ENCODE results near the gene UMODL1. TPM values are rescaled to one million over a fixed set of nuclear protein-coding genes. Genes with fewer than 3 reads are reported as not detected.

UMODL1 gene
- total and polyA plus RNA-seq, 2 donors = 1.4 to 1.7 TPM

- Histone ChIP-seq H3K27ac (ENCODE audit: low read depth in 1 of 2, low read length in 1 of 2) (no peak overlapping the region), H3K4me1 (ENCODE audit: control insufficient read depth in 2 of 2, insufficient read depth in 2 of 2, low read length in 2 of 2) (peaks cover 17 to 72% of the 10 kb centered on the region in 2 donors), H3K4me3 (ENCODE audit: low read length in 2 of 2) (no peak overlapping the region), H3K27me3 (ENCODE audit: control insufficient read depth in 2 of 2, insufficient read depth in 1 of 2, low read length in 1 of 2) (no peaks in the 10 kb centered on the region), H3K9me3 (ENCODE audit: control insufficient read depth in 2 of 2, insufficient read depth in 1 of 2, low read length in 1 of 2) (peaks cover 0 to 4% of the 10 kb centered on the region in 2 donors), H3K36me3 (ENCODE audit: control insufficient read depth in 2 of 2, insufficient read depth in 2 of 2, low read length in 1 of 2) (no peaks in the 10 kb centered on the region)
- 94% methylated on average over 20 of the region's 20 CpGs for WGBS
- no peak for DNase-seq (ENCODE audit: low read depth in 6 of 9, low spot score in 9 of 9)
Observed at GRCh38 chr21:42156690-42157605, 85.8 kb downstream of the UMODL1 start.

- Histone ChIP-seq H3K27me3 (ENCODE audit: control insufficient read depth in 2 of 2, insufficient read depth in 1 of 2, low read length in 1 of 2) (no peaks in the 10 kb centered on the region), H3K9me3 (ENCODE audit: control insufficient read depth in 2 of 2, insufficient read depth in 1 of 2, low read length in 1 of 2) (peaks cover 1 to 4% of the 10 kb centered on the region in 2 donors), H3K27ac (ENCODE audit: low read depth in 1 of 2, low read length in 1 of 2) (no peak overlapping the region), H3K4me1 (ENCODE audit: control insufficient read depth in 2 of 2, insufficient read depth in 2 of 2, low read length in 2 of 2) (peaks cover 17 to 72% of the 10 kb centered on the region in 2 donors), H3K4me3 (ENCODE audit: low read length in 2 of 2) (no peak overlapping the region), H3K36me3 (ENCODE audit: control insufficient read depth in 2 of 2, insufficient read depth in 2 of 2, low read length in 1 of 2) (no peaks in the 10 kb centered on the region)
- no peak for DNase-seq (ENCODE audit: low read depth in 6 of 9, low spot score in 9 of 9)
- 87% methylated on average over 11 of the region's 11 CpGs for WGBS
Observed at GRCh38 chr21:42157606-42158310, 86.6 kb downstream of the UMODL1 start.

GRCh38 chr21:42158846-42159245, 87.7 kb downstream of the UMODL1 start:
- WGBS = 96% methylated on average over 8 of the region's 8 CpGs
- no peaks in the 10 kb centered on the region for H3K27me3 ChIP-seq (ENCODE audit: control insufficient read depth in 2 of 2, insufficient read depth in 1 of 2, low read length in 1 of 2)
- H3K27ac ChIP-seq (ENCODE audit: low read depth in 1 of 2, low read length in 1 of 2) = no peak overlapping the region
- no peaks in the 10 kb centered on the region for H3K36me3 ChIP-seq (ENCODE audit: control insufficient read depth in 2 of 2, insufficient read depth in 2 of 2, low read length in 1 of 2)
- no peak overlapping the region for H3K4me3 ChIP-seq (ENCODE audit: low read length in 2 of 2)
- H3K4me1 ChIP-seq (ENCODE audit: control insufficient read depth in 2 of 2, insufficient read depth in 2 of 2, low read length in 2 of 2) = peaks cover 17 to 64% of the 10 kb centered on the region in 2 donors
- peaks cover 1 to 4% of the 10 kb centered on the region in 2 donors for H3K9me3 ChIP-seq (ENCODE audit: control insufficient read depth in 2 of 2, insufficient read depth in 1 of 2, low read length in 1 of 2)
- DNase-seq (ENCODE audit: low read depth in 6 of 9, low spot score in 9 of 9) = no peak

GRCh38 chr21:42159560-42160110, 88.5 kb downstream of the UMODL1 start:
- Histone ChIP-seq H3K27me3 (ENCODE audit: control insufficient read depth in 2 of 2, insufficient read depth in 1 of 2, low read length in 1 of 2) (no peaks in the 10 kb centered on the region), H3K27ac (ENCODE audit: low read depth in 1 of 2, low read length in 1 of 2) (no peak overlapping the region), H3K4me1 (ENCODE audit: control insufficient read depth in 2 of 2, insufficient read depth in 2 of 2, low read length in 2 of 2) (peaks cover 17 to 56% of the 10 kb centered on the region in 2 donors), H3K4me3 (ENCODE audit: low read length in 2 of 2) (no peak overlapping the region), H3K36me3 (ENCODE audit: control insufficient read depth in 2 of 2, insufficient read depth in 2 of 2, low read length in 1 of 2) (no peaks in the 10 kb centered on the region), H3K9me3 (ENCODE audit: control insufficient read depth in 2 of 2, insufficient read depth in 1 of 2, low read length in 1 of 2) (peaks cover 1 to 4% of the 10 kb centered on the region in 2 donors)
- no peak for DNase-seq (ENCODE audit: low read depth in 6 of 9, low spot score in 9 of 9)
- 61% methylated on average over 11 of the region's 11 CpGs for WGBS

- peak in 1 of 9 donors; percentile 51 for DNase-seq (ENCODE audit: low read depth in 6 of 9, low spot score in 9 of 9)
- H3K4me1 ChIP-seq (ENCODE audit: control insufficient read depth in 2 of 2, insufficient read depth in 2 of 2, low read length in 2 of 2) = peaks cover 17 to 50% of the 10 kb centered on the region in 2 donors
- WGBS = 29% methylated on average over 25 of the region's 25 CpGs
- H3K9me3 ChIP-seq (ENCODE audit: control insufficient read depth in 2 of 2, insufficient read depth in 1 of 2, low read length in 1 of 2) = peaks cover 1 to 4% of the 10 kb centered on the region in 2 donors
- H3K36me3 ChIP-seq (ENCODE audit: control insufficient read depth in 2 of 2, insufficient read depth in 2 of 2, low read length in 1 of 2) = no peaks in the 10 kb centered on the region
- H3K4me3 ChIP-seq (ENCODE audit: low read length in 2 of 2) = no peak overlapping the region
- H3K27me3 ChIP-seq (ENCODE audit: control insufficient read depth in 2 of 2, insufficient read depth in 1 of 2, low read length in 1 of 2) = no peaks in the 10 kb centered on the region
- peak overlapping the region in 1 of 2 donors; percentile 57 for H3K27ac ChIP-seq (ENCODE audit: low read depth in 1 of 2, low read length in 1 of 2)
Observed at GRCh38 chr21:42160111-42160721, 89.1 kb downstream of the UMODL1 start.

GRCh38 chr21:42160765-42161164, 89.6 kb downstream of the UMODL1 start:
- 94% methylated on average over 9 of the region's 9 CpGs for WGBS
- no peak overlapping the region for H3K4me3 ChIP-seq (ENCODE audit: low read length in 2 of 2)
- H3K9me3 ChIP-seq (ENCODE audit: control insufficient read depth in 2 of 2, insufficient read depth in 1 of 2, low read length in 1 of 2) = peaks cover 1 to 4% of the 10 kb centered on the region in 2 donors
- H3K4me1 ChIP-seq (ENCODE audit: control insufficient read depth in 2 of 2, insufficient read depth in 2 of 2, low read length in 2 of 2) = peaks cover 17 to 45% of the 10 kb centered on the region in 2 donors
- H3K27me3 ChIP-seq (ENCODE audit: control insufficient read depth in 2 of 2, insufficient read depth in 1 of 2, low read length in 1 of 2) = no peaks in the 10 kb centered on the region
- no peak for DNase-seq (ENCODE audit: low read depth in 6 of 9, low spot score in 9 of 9)
- H3K36me3 ChIP-seq (ENCODE audit: control insufficient read depth in 2 of 2, insufficient read depth in 2 of 2, low read length in 1 of 2) = no peaks in the 10 kb centered on the region
- H3K27ac ChIP-seq (ENCODE audit: low read depth in 1 of 2, low read length in 1 of 2) = no peak overlapping the region

GRCh38 chr21:42161401-42161955, 90.4 kb downstream of the UMODL1 start:
- 73% methylated on average over 7 of the region's 7 CpGs for WGBS
- no peaks in the 10 kb centered on the region for H3K36me3 ChIP-seq (ENCODE audit: control insufficient read depth in 2 of 2, insufficient read depth in 2 of 2, low read length in 1 of 2)
- H3K27me3 ChIP-seq (ENCODE audit: control insufficient read depth in 2 of 2, insufficient read depth in 1 of 2, low read length in 1 of 2) = no peaks in the 10 kb centered on the region
- DNase-seq (ENCODE audit: low read depth in 6 of 9, low spot score in 9 of 9) = peak in 2 of 9 donors; percentile 37 to 51
- H3K4me1 ChIP-seq (ENCODE audit: control insufficient read depth in 2 of 2, insufficient read depth in 2 of 2, low read length in 2 of 2) = peaks cover 17 to 48% of the 10 kb centered on the region in 2 donors
- peak overlapping the region; percentile 67 to 79 for H3K27ac ChIP-seq (ENCODE audit: low read depth in 1 of 2, low read length in 1 of 2)
- H3K9me3 ChIP-seq (ENCODE audit: control insufficient read depth in 2 of 2, insufficient read depth in 1 of 2, low read length in 1 of 2) = peaks cover 1 to 4% of the 10 kb centered on the region in 2 donors
- peak overlapping the region in 1 of 2 donors; percentile 19 for H3K4me3 ChIP-seq (ENCODE audit: low read length in 2 of 2)

- H3K27me3 ChIP-seq (ENCODE audit: control insufficient read depth in 2 of 2, insufficient read depth in 1 of 2, low read length in 1 of 2) = no peaks in the 10 kb centered on the region
- H3K36me3 ChIP-seq (ENCODE audit: control insufficient read depth in 2 of 2, insufficient read depth in 2 of 2, low read length in 1 of 2) = no peaks in the 10 kb centered on the region
- H3K4me3 ChIP-seq (ENCODE audit: low read length in 2 of 2) = peak overlapping the region in 1 of 2 donors; percentile 19
- peaks cover 1 to 4% of the 10 kb centered on the region in 2 donors for H3K9me3 ChIP-seq (ENCODE audit: control insufficient read depth in 2 of 2, insufficient read depth in 1 of 2, low read length in 1 of 2)
- WGBS = 56% methylated on average over 15 of the region's 15 CpGs
- peak in 7 of 9 donors; percentile 59 to 92 (median 78) for DNase-seq (ENCODE audit: low read depth in 6 of 9, low spot score in 9 of 9)
- H3K4me1 ChIP-seq (ENCODE audit: control insufficient read depth in 2 of 2, insufficient read depth in 2 of 2, low read length in 2 of 2) = peaks cover 17 to 44% of the 10 kb centered on the region in 2 donors
- peak overlapping the region; percentile 48 to 79 for H3K27ac ChIP-seq (ENCODE audit: low read depth in 1 of 2, low read length in 1 of 2)
Observed at GRCh38 chr21:42161956-42162681, 91.0 kb downstream of the UMODL1 start.
